SK-N-SH treated with all-trans-retinoic acid at 6 μM for 48 hours (cell line): ENCODE data around the gene ACSBG1.

Experiments used
- ESRRG ChIP-seq: fragments of 250-450 bp; sonication (Bioruptor Pico); IDR thresholded peaks from 2 replicates; pipeline ENCODE4 v1.6.1; 2021; ENCODE audit warnings: mild to moderate bottlenecking
- PPARA ChIP-seq: fragments of 250-450 bp; sonication (Bioruptor Pico); IDR thresholded peaks from 2 replicates; pipeline ENCODE4 v1.5.0; 2020; ENCODE audit warnings: mild to moderate bottlenecking, borderline replicate concordance
- ZNF70 ChIP-seq: fragments of 450-650 bp; formaldehyde crosslinking; IDR thresholded peaks from 2 replicates; pipeline ENCODE4 v1.5.0; 2020; ENCODE audit warnings: mild to moderate bottlenecking, moderate library complexity
- TF ChIP-seq, protein P1 (sequence below): fragments of 250-450 bp; sonication (Bioruptor Pico); IDR thresholded peaks from 2 replicates; pipeline ENCODE4 v1.8.0; 2020; ENCODE audit warnings: mild to moderate bottlenecking, moderate library complexity, borderline replicate concordance

DNA sequence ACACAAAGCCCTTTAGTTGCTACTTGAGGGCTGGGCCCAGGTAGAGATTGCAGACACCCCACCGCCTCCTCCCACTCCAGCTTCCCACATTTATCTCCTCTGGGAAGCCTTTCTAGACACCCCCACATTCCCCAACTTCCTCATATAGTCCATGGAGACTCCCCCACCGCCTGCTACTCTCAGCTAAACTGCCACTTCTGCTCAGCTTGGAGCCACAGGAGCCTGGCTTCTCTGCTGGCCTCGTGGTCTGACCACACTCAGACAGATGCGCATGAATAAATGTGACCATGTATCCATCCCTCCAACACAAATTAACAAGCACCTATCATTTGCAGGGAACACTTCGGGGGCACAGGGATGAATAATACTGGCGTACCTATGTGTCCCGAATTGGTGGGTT lies 10.5 kb upstream of the ACSBG1 start:
- TF ChIP-seq, protein P1, sequence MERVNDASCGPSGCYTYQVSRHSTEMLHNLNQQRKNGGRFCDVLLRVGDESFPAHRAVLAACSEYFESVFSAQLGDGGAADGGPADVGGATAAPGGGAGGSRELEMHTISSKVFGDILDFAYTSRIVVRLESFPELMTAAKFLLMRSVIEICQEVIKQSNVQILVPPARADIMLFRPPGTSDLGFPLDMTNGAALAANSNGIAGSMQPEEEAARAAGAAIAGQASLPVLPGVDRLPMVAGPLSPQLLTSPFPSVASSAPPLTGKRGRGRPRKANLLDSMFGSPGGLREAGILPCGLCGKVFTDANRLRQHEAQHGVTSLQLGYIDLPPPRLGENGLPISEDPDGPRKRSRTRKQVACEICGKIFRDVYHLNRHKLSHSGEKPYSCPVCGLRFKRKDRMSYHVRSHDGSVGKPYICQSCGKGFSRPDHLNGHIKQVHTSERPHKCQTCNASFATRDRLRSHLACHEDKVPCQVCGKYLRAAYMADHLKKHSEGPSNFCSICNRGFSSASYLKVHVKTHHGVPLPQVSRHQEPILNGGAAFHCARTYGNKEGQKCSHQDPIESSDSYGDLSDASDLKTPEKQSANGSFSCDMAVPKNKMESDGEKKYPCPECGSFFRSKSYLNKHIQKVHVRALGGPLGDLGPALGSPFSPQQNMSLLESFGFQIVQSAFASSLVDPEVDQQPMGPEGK (CRISPR knock-in tag): no peak
- TF ChIP-seq PPARA (CRISPR knock-in tag): no peak
- no peak for TF ChIP-seq ZNF70 (CRISPR knock-in tag)
- TF ChIP-seq ESRRG (CRISPR knock-in tag): no peak
